HG02885 (cell line): Measurements from ENCODE around the gene PWWP2B.

ENCODE experiments used
- ATAC-seq: cut with Tn5 transposase; IDR thresholded peaks from one replicate; pipeline ENCODE4 v1.9.1; 2021; ENCODE audit warnings: mild to moderate bottlenecking; ENCODE audit not compliant: unreplicated experiment, poor library complexity

The PWWP2B gene

GRCh38 chr10:132392184-132392800, 4.7 kb upstream of the PWWP2B start:
- no peak for ATAC-seq

- ATAC-seq: no peak
These were observed 3.9 kb upstream of the PWWP2B start for GRCh38 chr10:132392811-132393694.

- ATAC-seq: no peak
These were observed 3.3 kb upstream of the PWWP2B start for GRCh38 chr10:132393695-132394181.

- no peak for ATAC-seq
These were observed 2.7 kb upstream of the PWWP2B start for GRCh38 chr10:132394201-132394811.

GRCh38 chr10:132394936-132395703, 1.9 kb upstream of the PWWP2B start:
- ATAC-seq: no peak

GRCh38 chr10:132395704-132396493, 1.1 kb upstream of the PWWP2B start:
- ATAC-seq: peak; percentile 9

GRCh38 chr10:132396494-132397035, 435 bp upstream of the PWWP2B start:
- ATAC-seq: peak; percentile 53

- ATAC-seq: no peak
These were observed 918 bp downstream of the PWWP2B start for GRCh38 chr10:132397671-132398565.

GRCh38 chr10:132398566-132398991, 1.6 kb downstream of the PWWP2B start:
- no peak for ATAC-seq

- ATAC-seq: no peak
These were observed 2.4 kb downstream of the PWWP2B start for GRCh38 chr10:132399117-132400035.

GRCh38 chr10:132400041-132400546, 3.1 kb downstream of the PWWP2B start:
- no peak for ATAC-seq

- no peak for ATAC-seq
These were observed 3.6 kb downstream of the PWWP2B start for GRCh38 chr10:132400547-132401151.

- ATAC-seq: no peak
These were observed 4.6 kb downstream of the PWWP2B start for GRCh38 chr10:132401401-132402118.

- no peak for ATAC-seq
These were observed 5.8 kb downstream of the PWWP2B start for GRCh38 chr10:132402781-132403241.

- no peak for ATAC-seq
These were observed 6.6 kb downstream of the PWWP2B start for GRCh38 chr10:132403511-132404168.
